DMS53 treated with DMSO at 0.1 percent for 48 hours (cell line): Measurements from ENCODE around the gene APC.

Experiments used
- DNase-seq: peaks from one replicate; lab custom pipeline; 2025; ENCODE audit not compliant: unreplicated experiment; lab: John Stamatoyannopoulos, UW

APC gene

DNA sequence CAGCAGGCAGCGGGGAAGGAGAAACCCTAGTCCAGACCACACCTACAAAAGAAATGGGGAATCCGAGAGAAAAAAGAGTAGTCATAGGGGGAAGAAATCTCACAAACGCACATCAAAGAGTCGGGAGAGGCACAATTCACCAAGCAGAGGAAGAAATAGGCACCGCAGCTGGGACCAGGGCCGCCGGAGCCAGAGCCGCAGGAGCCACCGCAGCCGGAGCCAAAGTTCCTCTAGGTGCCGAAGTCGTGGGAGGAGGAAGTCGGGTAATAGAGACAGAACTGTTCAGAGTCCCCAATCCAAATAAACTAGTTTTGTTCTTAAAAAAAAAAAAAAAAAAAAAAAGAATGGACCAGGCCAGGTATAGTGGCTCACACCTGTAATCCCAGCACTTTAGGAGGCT lies 155.1 kb downstream of the APC start:
- DNase-seq = no peak

DNA sequence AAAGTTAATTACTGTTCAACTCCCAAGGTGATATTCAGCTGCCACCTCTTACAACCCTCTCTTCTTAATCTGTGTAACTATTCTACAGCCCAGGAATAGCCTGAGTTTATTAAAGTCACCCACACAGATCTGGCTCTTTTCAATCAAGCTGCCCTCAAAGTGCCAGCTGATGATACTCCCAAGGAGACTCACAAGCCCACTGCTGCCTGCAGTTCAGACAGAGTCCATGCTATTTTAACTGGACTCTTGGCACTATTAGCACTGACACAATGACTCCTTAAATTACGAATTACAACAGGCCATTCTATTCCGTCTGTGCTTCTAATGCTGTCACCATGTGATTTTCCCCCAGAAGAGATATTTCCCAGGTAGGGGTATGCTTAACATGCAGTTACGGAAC lies 158.0 kb downstream of the APC start:
- DNase-seq = no peak
